Gastroesophageal sphincter (tissue), 3 donors: ENCODE results near the gene VPS37D.

Experiments
- POLR2A ChIP-seq, 2 donors: fragments of 450-650 bp; IDR thresholded peaks; one replicate each; pipeline ENCODE4 v1.6.1; 2017; ENCODE audit warnings: antibody characterized with exemption in 2 of 2, mild to moderate bottlenecking in 2 of 2, moderate library complexity in 1 of 2
- POLR2AphosphoS5 ChIP-seq: sonication (generic); formaldehyde crosslinking; IDR thresholded peaks from one replicate; pipeline ENCODE4 v1.6.1; 2017; ENCODE audit warnings: antibody characterized with exemption
- TF ChIP-seq, protein P1 (sequence below), 4 experiments: fragments of 200-600 bp in 2 of 4; fragments of 450-650 bp in 2 of 4; sonication (generic) in 1 of 4; IDR thresholded peaks; one replicate each; pipeline ENCODE4 v1.5.1; 2017 to 2019; ENCODE audit warnings: antibody characterized with exemption in 4 of 4, mild to moderate bottlenecking in 2 of 4, moderate library complexity in 2 of 4

DNA sequence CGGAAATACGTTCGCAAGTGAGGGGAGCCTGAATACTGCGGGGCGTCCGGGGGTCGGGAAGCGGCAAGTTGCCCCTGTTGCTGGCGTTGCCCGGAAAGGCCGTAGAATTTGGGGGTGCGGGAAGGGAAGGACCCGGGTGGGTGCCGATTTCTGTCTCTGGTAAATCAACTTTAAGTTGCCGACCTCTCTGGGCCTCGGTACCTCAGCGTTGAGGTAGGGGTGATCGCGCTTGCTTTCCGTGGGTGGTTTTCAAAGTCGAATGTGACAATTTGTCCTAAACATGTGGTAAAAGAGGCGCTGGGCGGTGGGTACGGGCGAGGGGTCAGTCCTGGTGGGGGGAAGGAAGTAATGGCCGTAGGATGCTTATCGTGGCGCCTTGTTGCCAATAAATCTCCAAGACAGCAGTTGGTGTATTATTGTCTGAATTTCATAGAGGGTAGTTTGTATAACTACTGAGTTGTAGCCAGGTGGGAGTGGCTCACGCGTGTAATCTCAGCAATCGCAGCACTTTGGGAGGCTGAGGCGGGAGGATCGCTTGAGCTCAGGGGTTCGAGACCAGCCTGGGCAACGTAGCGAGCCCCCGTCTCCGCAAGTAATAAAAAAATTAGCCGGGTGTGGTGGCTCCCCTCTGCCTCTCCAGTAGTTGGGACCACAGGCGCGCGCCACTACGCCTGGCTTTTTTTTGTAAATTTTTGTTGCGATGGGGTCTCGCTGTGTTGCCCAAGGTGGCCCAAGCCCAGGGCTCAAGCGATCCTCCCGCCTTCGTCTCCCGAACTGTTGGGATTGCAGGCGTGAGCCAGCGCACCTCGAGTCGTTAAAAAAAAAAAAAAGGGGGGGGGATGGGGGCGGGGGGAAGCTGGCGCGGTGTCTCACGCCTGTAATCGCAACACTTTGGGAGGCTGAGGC lies 16.4 kb downstream of the VPS37D start:
- TF ChIP-seq, protein P1, sequence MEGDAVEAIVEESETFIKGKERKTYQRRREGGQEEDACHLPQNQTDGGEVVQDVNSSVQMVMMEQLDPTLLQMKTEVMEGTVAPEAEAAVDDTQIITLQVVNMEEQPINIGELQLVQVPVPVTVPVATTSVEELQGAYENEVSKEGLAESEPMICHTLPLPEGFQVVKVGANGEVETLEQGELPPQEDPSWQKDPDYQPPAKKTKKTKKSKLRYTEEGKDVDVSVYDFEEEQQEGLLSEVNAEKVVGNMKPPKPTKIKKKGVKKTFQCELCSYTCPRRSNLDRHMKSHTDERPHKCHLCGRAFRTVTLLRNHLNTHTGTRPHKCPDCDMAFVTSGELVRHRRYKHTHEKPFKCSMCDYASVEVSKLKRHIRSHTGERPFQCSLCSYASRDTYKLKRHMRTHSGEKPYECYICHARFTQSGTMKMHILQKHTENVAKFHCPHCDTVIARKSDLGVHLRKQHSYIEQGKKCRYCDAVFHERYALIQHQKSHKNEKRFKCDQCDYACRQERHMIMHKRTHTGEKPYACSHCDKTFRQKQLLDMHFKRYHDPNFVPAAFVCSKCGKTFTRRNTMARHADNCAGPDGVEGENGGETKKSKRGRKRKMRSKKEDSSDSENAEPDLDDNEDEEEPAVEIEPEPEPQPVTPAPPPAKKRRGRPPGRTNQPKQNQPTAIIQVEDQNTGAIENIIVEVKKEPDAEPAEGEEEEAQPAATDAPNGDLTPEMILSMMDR (IDR thresholded peaks at IDR 0.05), result no peak
- TF ChIP-seq POLR2A (IDR thresholded peaks at IDR 0.05) (no peak), POLR2AphosphoS5 (no peak)
